Fibroblast of lung (primary cell): ENCODE results near the gene PDLIM5.

Experiments
- CTCF ChIP-seq, 2 donors: IDR thresholded peaks in 1 of 2; conservative IDR thresholded peaks in 1 of 2; 1 replicate in 1 of 2; 2 replicates in 1 of 2; pipeline ENCODE4 v1.5.1; 2011 to 2012; ENCODE audit warnings: low read length in 2 of 2, control low read depth in 1 of 2, inconsistent platforms in 1 of 2, low read depth in 1 of 2, mild to moderate bottlenecking in 1 of 2
- EZH2 ChIP-seq: IDR thresholded peaks from 2 replicates; pipeline ENCODE4 v1.5.1; 2012; ENCODE audit warnings: low read length, control low read depth, mild to moderate bottlenecking; ENCODE audit errors: missing control alignments

- TF ChIP-seq EZH2: no peak
- no peak for TF ChIP-seq CTCF (conservative IDR thresholded peaks at IDR 0.05 in 1 of 2, IDR thresholded peaks at IDR 0.05 in 1 of 2; ENCODE audit: low read depth in 1 of 2, low read length in 2 of 2)
Observed at GRCh38 chr4:94469221-94469784, 17.6 kb downstream of the PDLIM5 start.
